NCI-H748 (cell line): ENCODE measurements around the gene TRA2B.

ENCODE experiments used
- DNase-seq: peaks from one replicate; lab custom pipeline; 2025; ENCODE audit not compliant: unreplicated experiment; lab: John Stamatoyannopoulos, UW

Gene TRA2B

DNA sequence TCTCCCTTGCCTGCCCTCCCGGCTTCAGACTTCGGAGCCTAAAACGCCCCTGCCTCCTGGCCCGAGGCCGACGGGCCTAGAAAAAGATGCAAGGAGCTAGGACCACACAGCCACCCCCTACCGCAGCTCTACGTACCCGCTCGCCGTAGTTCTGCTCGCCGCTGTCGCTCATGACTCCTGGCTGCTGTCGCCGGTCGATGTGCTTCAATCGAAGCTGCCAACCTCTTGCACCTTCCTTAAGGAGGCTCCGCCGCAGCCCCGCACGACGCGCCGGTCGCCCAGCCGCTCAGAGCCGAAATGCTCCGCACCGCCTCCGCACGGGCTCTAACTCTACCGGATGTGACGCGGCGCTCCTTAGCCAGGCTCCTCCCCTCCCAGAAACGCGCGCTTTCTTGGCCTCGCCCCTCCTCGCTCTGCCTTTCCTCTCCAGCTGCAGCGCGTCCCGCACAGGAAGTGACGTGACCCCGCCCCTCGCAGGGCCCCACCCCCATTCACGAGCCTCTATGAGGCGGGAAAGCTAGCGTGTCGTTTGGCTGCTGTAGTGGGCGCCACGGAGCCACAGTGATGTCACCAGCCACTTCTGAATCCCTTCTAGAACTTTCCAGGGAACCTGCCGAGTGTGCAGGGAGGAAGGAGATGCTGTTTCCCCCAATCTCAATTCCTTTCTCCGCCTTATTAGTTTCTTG lies at the start of gene TRA2B:
TSS of gene TRA2B (minus strand) at position 326 of the 686 bp plus-strand sequence. CDS start at position 172, 154 bp downstream.
- peak; percentile 95 for DNase-seq

DNA sequence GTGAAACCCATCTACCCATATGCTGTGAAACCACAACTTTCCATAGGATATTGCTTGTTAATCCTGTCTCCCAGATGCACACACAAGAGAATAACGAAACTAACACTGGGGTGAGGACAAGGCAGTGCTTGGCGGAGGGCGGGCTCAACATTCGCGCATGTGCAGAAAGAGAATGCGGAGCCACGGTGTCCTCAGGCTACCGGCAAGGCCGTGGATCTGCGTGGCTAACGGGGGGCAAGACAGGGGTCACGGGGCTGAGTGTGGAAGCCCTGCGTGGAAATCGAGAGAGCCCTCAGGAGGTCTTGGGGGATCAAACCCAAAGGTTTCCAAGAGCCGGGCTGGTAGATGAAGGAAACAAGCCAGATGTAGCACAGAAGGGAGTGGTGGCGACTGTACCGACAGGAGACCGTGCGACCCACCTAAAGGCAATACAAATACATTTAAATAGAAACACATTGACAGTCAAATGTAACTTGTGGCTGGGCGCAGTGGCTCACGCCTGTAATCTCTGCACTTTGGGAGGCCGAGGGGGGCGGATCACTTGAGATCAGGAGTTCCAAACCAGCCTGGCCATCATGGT lies 48.5 kb upstream of the TRA2B start:
- no peak for DNase-seq

DNA sequence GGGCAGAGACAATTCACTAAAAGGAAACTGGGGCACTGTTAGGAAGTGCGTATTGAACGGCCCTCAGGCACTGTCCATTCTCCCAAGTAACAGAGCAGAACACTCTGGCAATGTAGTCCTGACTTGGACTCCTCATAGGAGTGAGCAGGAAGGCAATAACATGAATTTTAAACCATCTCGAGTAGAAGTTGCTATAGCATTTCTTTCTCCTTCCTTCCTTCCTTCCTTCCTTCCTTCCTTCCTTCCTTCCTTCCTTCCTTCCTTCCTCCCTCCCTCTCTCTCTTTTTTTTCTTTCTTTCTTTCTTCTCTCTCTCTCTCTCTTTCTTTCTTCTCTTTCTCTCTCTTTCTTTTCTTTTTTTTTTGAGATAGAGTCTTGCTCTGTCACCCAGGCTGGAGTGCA lies 46.4 kb upstream of the TRA2B start:
- no peak for DNase-seq

DNA sequence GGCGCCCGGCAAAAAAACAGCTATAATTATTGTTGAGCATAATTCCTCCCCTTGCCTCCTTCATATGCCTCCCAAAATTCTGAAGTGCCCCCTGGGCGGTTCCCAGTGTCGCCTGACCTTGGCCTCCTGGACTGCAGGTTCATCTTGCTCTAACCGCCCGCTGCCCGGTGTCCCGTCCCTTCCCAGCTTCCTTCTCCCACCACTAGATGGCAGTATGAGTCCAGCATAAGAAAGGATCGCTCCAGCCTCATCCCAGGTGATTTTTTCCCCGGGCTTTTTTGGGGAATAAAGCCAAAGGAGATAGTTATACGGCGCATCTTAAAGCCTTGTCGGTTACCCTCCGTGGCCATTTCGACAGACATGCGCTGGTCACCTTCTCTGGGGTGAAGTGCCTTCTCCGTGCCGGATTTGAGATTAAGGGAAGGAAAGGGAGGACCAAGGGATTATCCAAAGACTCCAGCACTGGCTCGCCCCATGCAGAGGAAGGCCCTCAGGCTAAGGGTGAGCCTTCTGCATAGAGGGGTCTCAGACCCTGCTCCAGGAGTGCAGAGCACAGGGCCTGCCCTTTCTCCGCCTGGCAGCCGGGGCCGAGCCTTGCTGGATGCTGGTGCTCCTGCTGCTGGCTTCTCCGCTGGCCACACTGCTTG lies 45.8 kb upstream of the TRA2B start:
- peak; percentile 43 for DNase-seq

DNA sequence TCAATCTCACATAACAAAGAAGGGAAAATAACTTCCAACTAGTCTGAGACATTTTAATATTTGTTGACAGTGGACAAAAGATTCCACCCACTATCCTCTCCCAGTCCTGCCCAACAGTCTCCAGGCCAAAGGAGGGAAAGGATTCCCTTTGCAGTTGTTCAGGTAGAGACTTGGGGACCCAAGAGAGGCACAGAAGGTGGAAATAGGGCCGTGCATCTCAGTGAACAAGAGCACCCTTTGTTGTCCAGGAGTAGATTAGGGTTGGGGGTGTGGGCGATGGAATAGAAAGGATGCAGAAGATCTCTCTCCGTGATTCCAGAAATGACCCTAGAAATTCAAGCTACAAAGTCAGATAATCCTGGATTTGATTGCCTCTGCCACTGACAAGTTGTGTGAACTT lies 44.8 kb upstream of the TRA2B start:
- DNase-seq: no peak

DNA sequence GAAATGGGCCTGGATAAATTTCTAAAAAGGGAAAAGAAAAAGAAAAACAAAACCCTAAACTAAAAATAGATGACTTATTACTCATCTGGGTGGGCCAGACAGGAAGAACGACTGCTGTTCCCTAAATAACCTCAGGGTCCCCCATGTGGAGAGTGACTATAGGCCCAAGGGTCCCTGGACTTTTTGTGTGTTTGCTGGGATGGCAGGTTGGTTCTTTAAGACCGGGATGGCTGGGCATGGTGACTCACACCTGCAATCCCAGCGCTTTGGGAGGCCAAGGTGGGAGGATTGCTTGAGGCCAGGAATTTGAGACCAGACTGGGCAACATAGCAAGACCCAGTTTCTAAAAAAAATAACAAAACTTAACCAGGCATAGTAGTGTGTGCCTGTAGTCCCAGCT lies 43.8 kb upstream of the TRA2B start:
- no peak for DNase-seq

DNA sequence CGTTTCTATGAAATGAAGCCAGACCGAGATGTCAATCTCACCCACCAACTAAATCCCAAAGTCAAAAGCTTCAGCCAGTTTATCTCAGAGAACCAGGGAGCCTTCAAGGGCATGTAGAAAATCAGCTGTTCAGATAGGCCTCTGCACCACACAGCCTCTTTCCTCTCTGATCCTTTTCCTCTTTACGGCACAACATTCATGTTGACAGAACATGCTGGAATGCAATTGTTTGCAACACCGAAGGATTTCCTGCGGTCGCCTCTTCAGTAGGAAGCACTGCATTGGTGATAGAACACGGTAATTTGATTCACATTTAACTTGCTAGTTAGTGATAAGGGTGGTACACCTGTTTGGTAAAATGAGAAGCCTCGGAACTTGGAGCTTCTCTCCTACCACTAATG lies 41.9 kb upstream of the TRA2B start:
- no peak for DNase-seq

DNA sequence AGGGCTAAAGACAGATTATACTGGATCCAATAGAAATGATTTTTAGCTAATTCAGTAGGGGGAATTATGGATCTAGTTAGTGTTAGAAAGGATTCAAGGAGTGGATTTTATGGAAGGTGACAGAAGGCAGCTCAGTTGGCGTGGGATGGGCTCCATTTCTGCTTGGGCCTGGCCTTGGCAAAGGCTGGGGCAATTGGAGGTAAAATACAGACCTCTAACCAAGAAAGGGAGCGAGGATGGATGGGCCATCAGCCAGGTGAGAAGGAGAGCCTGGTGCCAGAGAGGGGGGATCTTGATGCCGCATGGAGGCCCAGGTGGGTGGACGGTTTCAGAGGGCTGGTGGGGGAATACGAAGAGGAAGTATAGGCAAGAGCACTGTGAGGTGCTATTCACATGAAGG lies 40.7 kb upstream of the TRA2B start:
- no peak for DNase-seq

DNA sequence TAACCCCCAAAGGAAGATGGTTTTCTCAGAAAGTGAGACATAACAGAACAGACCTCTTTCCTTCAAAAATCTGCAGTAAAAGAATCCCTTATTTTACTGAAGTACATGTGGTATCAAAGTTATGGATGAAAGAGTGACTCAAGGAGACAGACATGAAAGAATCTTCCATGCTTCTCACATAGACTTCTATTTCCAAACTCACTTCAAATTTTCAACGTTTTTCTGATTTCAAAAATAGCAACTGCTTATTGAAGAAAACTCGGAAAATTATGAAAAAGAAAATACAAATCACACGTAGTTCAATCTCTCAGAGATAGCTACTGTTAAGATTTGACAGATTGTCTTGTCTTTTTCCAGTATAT lies 39.8 kb upstream of the TRA2B start:
- no peak for DNase-seq

DNA sequence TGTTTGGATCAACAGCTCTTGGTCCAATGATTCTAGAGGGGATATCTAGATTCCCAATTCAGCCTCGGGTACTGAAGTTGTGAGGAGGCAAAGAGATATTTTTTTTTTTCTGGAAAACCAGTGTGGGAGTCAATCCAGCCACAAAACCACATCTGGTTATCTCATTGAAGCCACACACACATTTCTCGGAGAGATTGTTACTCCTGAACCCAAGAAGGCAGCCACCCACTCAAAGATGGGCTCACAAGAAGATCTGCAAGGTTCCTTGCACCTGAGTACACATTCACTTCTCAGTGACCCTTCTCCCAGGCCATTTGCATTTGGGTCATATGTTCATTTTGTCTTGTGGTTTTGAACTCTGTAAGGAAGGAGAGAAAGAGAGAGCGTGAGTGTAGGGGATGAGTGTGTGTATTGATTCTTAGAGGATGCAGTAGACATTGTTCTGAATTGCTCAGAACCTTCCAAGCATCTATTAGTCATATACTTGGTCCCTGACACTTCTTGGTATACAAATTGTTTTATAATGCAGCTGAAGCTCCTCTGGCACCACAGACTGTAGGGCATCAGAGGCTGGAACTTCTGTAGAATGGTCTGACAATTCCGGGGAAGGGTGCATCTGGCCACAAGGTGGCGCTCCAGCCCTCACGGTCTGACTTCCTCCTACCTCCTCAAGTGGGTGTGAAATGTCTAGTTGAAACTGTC lies 39.3 kb upstream of the TRA2B start:
- DNase-seq: peak; percentile 42

DNA sequence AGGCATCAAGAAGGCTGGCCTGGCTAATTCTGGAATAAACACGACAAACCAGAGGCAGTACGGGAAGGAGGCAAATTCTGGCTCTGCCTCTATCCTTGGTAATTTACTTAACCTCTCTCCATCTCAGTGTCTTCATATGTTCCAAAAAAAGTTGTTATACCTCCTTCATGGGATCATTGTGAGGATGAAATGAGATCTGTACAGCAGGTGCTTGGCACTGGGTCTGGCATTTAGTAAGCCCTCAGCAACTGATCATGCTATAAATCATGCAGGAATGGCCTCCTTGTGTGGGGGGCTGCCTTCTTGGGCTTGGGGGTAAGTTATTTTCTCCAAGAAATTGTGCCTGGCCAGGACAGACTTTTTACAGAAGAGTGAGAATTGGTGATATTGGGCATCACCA lies 38.3 kb upstream of the TRA2B start:
- DNase-seq: no peak

DNA sequence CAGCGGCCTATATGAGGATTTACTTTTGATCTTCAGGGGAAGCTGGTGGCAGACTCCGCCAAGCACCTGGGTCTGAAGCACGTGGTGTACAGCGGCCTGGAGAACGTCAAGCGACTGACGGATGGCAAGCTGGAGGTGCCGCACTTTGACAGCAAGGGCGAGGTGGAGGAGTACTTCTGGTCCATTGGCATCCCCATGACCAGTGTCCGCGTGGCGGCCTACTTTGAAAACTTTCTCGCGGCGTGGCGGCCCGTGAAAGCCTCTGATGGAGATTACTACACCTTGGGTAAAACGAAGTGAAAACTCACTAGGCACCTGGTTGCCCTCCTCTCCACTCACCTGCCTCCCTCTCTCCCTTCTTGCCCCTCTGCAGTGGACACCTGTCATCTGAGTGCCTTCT lies 33.8 kb upstream of the TRA2B start:
- DNase-seq: no peak

DNA sequence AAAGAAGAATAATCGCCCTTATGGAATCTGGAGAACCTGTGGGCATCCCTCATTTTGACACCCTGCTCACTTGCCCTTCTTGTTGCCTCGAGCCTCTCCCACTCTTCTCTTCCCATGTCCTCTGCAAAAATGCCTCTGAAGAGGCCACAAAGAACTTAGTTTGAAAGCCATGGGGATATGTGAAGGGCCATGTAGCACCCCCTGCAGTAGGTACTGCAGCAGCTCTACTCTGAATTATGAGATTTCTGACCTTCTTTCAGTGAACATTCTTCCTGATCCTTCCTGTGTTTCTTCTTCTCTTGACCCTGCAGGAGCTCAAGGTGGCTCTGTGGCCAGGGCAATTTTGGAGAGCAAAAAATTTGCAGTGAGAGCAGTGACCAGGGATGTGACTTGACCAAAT lies 30.4 kb upstream of the TRA2B start:
- no peak for DNase-seq

DNA sequence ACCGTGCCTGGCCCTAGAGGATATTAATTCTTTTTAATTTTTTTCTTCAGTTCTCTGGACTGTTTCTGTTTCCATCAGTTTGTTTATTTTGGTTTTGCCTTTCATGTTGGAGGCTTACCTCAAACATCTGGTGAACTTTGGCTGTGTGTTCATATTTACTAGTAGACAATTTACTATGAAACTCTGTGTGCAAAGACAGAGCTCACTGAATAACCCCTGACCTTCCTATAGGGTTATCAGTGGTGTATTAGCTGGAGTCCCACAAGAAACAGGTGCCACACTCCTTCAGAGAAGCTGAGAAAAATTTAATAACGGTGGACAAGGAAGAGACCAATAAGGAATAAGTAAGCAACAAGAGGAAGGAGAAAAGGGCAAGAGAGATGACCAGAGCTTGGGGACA lies 28.8 kb upstream of the TRA2B start:
- no peak for DNase-seq

DNA sequence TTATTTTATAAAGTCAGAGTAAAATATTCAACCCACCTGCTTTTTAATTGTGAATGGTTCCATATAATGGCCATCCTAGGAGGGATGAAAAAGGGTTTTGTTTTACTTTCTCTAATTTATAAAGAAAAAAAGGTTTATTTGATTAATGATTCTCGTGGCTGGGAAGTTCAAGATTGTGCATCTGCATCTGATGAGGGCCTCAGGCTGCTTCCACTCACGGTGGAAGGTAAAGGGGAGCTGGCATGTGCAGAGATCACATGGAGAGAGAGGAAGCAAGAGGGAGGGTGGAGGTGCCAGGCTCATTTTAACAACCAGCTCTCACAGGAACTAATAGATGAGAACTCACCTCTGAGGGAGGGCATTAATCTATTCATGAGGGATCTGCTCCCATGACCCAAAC lies 27.7 kb upstream of the TRA2B start:
- DNase-seq: no peak

DNA sequence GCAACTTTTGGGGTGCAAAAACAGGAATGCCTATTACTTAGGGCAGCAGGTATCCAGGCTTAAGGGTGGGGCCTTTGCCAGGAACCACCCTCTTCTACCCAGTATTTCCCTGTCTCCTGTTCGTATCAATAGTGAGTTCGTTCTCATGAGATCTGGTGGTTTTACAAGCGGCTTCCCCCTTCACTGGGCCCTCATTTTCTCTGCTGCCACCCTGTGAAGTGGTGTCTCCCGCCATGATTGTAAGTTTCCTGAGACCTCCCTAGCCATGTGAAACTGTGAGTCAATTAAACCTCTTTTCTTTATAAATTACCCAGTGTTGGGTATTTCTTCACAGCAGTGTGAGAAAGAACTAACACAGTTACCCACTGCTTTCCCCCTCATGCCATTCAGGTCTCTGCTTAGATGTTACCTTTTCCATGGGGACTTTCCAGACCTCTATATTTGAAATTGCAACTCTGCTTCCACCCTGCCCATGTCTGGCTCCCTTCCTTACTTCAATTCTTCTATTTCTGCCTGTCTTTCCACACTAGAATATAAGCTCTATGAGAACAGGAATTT lies 23.9 kb upstream of the TRA2B start:
- DNase-seq: no peak

DNA sequence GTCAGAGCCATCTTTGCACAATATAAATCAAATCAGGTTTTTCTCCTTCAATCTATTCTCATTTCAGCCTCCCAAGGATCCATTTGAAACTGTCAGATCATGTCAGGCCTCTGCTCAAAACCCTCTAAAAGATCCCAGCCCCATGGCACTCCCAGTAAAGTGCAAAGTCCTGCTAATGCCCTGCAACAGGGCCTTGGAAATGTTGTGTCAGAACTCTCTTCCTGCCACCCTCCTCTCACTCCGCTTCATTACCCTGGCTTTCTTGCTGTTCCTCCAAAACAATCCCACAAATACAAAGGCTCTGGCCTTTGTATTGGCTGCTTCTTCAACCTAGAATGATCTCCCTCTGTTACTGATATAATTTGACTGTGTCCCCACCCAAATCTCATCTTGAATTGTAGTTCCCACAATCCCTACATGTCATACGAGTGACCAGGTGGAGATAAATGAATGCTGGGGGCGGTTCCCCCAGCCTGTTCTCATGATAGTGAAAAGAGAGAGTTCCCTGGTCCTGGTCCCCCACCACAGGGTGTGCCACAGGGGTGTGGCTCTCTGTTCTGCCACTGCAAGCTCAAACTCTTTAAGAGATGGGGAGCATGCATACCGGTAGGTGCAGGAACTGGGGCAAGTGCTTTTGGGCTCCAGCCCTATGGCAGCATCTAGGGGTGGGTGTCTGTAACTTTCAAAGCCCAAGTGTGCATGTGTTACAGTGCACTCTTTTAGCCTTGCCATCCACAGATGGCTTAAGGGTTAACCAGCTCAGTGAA lies 22.9 kb upstream of the TRA2B start:
- no peak for DNase-seq

DNA sequence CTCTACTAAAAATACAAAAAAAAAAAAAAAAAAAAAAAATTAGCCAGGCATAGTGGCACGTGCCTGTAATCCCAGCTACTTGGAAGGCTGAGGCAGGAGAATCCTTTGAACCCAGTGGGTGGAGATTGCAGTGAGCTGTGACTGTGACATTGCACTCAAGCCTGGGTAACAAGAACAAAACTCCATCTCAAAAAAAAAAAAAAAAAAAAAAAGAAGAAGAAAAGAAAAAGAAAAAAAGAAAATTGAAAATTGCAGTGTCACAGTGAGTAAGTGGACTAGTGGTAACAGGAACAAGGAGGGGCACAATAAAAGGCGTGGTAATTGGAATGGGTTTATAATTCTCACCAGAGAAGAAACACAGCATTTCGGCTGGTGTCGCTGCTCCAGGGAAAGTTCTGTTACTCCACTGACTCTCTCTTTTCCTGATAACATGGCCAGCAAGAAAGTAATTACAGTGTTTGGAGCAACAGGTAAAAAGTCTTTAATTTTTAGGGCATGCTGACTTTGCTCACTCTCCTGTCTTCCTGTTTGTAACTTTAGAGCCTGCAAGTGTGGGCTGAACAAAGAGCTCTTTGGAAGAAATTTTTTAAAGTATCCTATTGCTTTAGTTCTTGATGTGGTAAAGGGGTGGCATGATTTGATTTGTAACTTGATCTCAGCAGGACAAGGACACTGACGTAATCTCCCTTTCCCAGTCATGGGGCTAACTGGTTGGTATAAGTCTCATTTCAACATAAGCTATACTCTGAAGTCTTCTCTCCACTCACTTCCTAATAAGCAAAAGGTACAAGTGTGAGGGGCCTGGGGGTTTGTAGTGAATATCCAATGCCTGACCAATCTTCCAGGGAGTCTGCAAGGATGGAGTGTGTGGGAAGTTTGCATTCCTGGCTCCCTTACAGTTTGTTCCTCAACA lies 22.1 kb upstream of the TRA2B start:
- no peak for DNase-seq

DNA sequence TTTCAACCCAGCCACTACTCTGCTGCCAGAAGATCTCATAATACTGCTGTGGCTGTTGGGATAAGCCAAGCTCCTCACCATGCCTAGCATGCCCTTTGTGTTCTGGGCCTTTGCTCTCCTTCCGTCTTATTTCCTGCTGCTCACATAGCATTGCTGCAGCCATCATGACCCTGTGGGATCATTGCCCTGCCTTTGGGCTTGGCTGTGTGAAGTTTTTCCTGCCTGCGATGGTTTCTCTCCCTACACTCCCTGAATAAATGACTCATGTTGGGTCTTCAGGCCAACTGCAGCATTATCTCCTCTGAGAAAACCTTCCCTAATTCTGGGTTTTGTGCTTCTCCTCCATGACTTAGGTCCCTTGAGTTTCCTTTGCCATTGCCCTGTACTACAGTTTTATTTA lies 20.8 kb upstream of the TRA2B start:
- DNase-seq: no peak

DNA sequence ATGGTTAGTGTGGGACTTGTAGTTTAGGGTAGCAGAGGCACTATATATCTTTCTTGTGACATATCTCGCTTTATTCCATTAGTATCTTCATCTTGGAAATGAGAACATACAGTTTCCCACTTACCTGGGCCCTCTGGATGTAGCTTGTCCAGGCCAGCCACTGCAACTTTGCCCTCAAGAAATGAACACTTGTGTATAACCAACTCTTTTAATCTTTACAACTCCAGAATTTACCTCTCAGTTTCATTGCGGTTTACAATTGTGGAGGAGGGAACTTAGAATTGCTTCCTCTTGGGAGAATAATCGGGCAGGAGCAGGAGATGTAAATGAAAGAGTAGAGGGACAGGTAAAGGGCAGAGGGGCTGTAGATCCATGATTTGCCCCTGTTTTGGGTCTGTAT lies 18.4 kb upstream of the TRA2B start:
- DNase-seq: no peak
